IMR-90 (cell line): ENCODE measurements around the gene CTRB2. TPM values are rescaled to one million over a fixed set of nuclear protein-coding genes. Genes with fewer than 3 reads are reported as not detected.

Experiments
- ATAC-seq: fragments of 200-7000 bp; cut with Tn5 transposase; 2 replicates; pipeline ENCODE4 v1.9.1; 2020; ENCODE audit warnings: low read depth, mild to moderate bottlenecking, moderate library complexity
- BruUV-seq: library from RNA; stranded (reverse); fragments of 400-500 nt; replicated peaks from 2 replicates; lab custom pipeline; 2021; lab: Mats Ljungman, UMichigan
- CTCF ChIA-PET: fragments of 300-600 bp; formaldehyde crosslinking; extraction: SDS; loops from one replicate; lab custom pipeline; 2021; ENCODE audit warnings: antibody characterized with exemption; lab: Yijun Ruan, JAX
- POLR2A ChIA-PET: fragments of 300-600 bp; sonication (Branson Sonifier 250); formaldehyde crosslinking; loops from one replicate; lab custom pipeline; 2022; ENCODE audit warnings: antibody characterized with exemption; ENCODE audit not compliant: unreplicated experiment; lab: Charles Lee
- DNase-seq: peaks from one replicate; pipeline ENCODE4 v3.0.0; 2013
- H2AFZ ChIP-seq: replicated peaks from 2 replicates; pipeline ENCODE3; 2013; ENCODE audit warnings: low read length, mild to moderate bottlenecking; ENCODE audit not compliant: poor library complexity
- H2AK5ac ChIP-seq: 2 replicates; pipeline ENCODE4 v1.6.1; 2013; ENCODE audit warnings: low read depth, low read length, inconsistent platforms
- H2AK9ac ChIP-seq: replicated peaks from 2 replicates; pipeline ENCODE3; 2013; ENCODE audit warnings: mild to moderate bottlenecking, low read depth, low read length, moderate library complexity; ENCODE audit not compliant: poor library complexity
- H2BK120ac ChIP-seq: 2 replicates; pipeline ENCODE4 v1.6.1; 2013; ENCODE audit warnings: low read depth, low read length, inconsistent platforms
- H2BK15ac ChIP-seq: 3 replicates; pipeline ENCODE4 v1.6.1; 2013; ENCODE audit warnings: low read depth, low read length, inconsistent platforms
- H2BK20ac ChIP-seq: 2 replicates; pipeline ENCODE4 v1.6.1; 2013; ENCODE audit warnings: low read depth, mild to moderate bottlenecking, inconsistent platforms, low read length, moderate library complexity
- H2BK5ac ChIP-seq: 2 replicates; pipeline ENCODE4 v1.6.1; 2013; ENCODE audit warnings: mild to moderate bottlenecking, low read depth, low read length, inconsistent platforms; ENCODE audit not compliant: poor library complexity, severe bottlenecking
- H3K14ac ChIP-seq: replicated peaks from 2 replicates; pipeline ENCODE4 v1.6.1; 2013; ENCODE audit warnings: low read depth, low read length, inconsistent platforms
- H3K18ac ChIP-seq: 2 replicates; pipeline ENCODE4 v1.6.1; 2013; ENCODE audit warnings: low read depth, low read length, control low read depth
- H3K23ac ChIP-seq: 2 replicates; pipeline ENCODE4 v1.6.1; 2013; ENCODE audit warnings: low read depth, low read length, inconsistent platforms
- H3K27ac ChIP-seq: 2 replicates; pipeline ENCODE4 v1.5.1; 2013; ENCODE audit warnings: mild to moderate bottlenecking, control low read depth, low read length; ENCODE audit not compliant: insufficient read depth
- H3K27me3 ChIP-seq: 2 replicates; pipeline ENCODE4 v1.6.1; 2013; ENCODE audit warnings: low read length; ENCODE audit not compliant: control insufficient read depth, insufficient read depth
- H3K36me3 ChIP-seq: 2 replicates; pipeline ENCODE4 v1.6.1; 2013; ENCODE audit warnings: low read length, mixed read lengths; ENCODE audit not compliant: control insufficient read depth, insufficient read depth
- H3K4ac ChIP-seq: 2 replicates; pipeline ENCODE4 v1.6.1; 2013; ENCODE audit warnings: low read depth, low read length, inconsistent platforms
- H3K4me1 ChIP-seq: 2 replicates; pipeline ENCODE4 v1.6.1; 2013; ENCODE audit warnings: low read length, mixed read lengths; ENCODE audit not compliant: control insufficient read depth, insufficient read depth
- H3K4me2 ChIP-seq: 2 replicates; pipeline ENCODE4 v1.6.1; 2013; ENCODE audit warnings: low read depth, mild to moderate bottlenecking, control low read depth, low read length, moderate library complexity
- H3K4me3 ChIP-seq: 2 replicates; pipeline ENCODE4 v1.5.1; 2013; ENCODE audit warnings: low read depth, mild to moderate bottlenecking, control low read depth, low read length, moderate library complexity; ENCODE audit not compliant: insufficient read depth
- H3K56ac ChIP-seq: 2 replicates; pipeline ENCODE4 v1.6.1; 2013; ENCODE audit warnings: low read length, inconsistent platforms; ENCODE audit not compliant: insufficient read depth; ENCODE audit errors: extremely low read depth
- H3K79me1 ChIP-seq, 2 experiments: 2 replicates each; pipeline ENCODE4 v1.6.1; 2013; ENCODE audit warnings: low read length in 2 of 2, inconsistent platforms in 1 of 2, low read depth in 1 of 2
- H3K9ac ChIP-seq: 2 replicates; pipeline ENCODE4 v1.6.1; 2013; ENCODE audit warnings: low read depth, low read length, control low read depth
- H3K9me1 ChIP-seq: 2 replicates; pipeline ENCODE4 v1.6.1; 2013; ENCODE audit warnings: low read length, inconsistent platforms; ENCODE audit not compliant: insufficient read depth
- H3K9me3 ChIP-seq: 2 replicates; pipeline ENCODE4 v1.6.1; 2013; ENCODE audit warnings: low read length; ENCODE audit not compliant: control insufficient read depth, insufficient read depth
- H4K20me1 ChIP-seq: 2 replicates; pipeline ENCODE4 v1.6.1; 2013; ENCODE audit warnings: low read length, inconsistent platforms; ENCODE audit not compliant: insufficient read depth
- H4K5ac ChIP-seq: 2 replicates; pipeline ENCODE4 v1.6.1; 2013; ENCODE audit warnings: mild to moderate bottlenecking, low read depth, low read length, control low read depth
- H4K8ac ChIP-seq, 2 experiments: 2 replicates each; pipeline ENCODE4 v1.6.1; 2013; ENCODE audit warnings: low read depth in 2 of 2, low read length in 2 of 2, control low read depth in 1 of 2, inconsistent platforms in 1 of 2
- H4K91ac ChIP-seq: 2 replicates; pipeline ENCODE4 v1.6.1; 2013; ENCODE audit warnings: low read depth, low read length, inconsistent platforms; ENCODE audit not compliant: insufficient read depth
- BHLHE40 ChIP-seq: fragments of 150-350 bp; IDR thresholded peaks from 2 replicates; pipeline ENCODE4 v1.6.1; 2016; ENCODE audit warnings: mild to moderate bottlenecking, low read depth, low read length
- CHD1 ChIP-seq: IDR thresholded peaks from 2 replicates; pipeline ENCODE4 v1.6.1; 2012; ENCODE audit warnings: low read depth, low read length, improper control_type of control experiment
- FOS ChIP-seq: fragments of 150-350 bp; IDR thresholded peaks from 2 replicates; pipeline ENCODE4 v1.6.1; 2016; ENCODE audit warnings: low read depth, low read length
- MAFK ChIP-seq: IDR thresholded peaks from 2 replicates; pipeline ENCODE4 v1.6.1; 2012; ENCODE audit warnings: low read depth, low read length, improper control_type of control experiment
- MAZ ChIP-seq: IDR thresholded peaks from 2 replicates; pipeline ENCODE4 v1.6.1; 2012; ENCODE audit warnings: low read depth, mild to moderate bottlenecking, low read length, improper control_type of control experiment, moderate library complexity, borderline replicate concordance
- MXI1 ChIP-seq: IDR thresholded peaks from 2 replicates; pipeline ENCODE4 v1.6.1; 2012; ENCODE audit warnings: low read depth, mild to moderate bottlenecking, low read length, moderate library complexity, borderline replicate concordance
- POLR2A ChIP-seq: IDR thresholded peaks from 2 replicates; pipeline ENCODE4 v1.6.1; 2012; ENCODE audit warnings: mild to moderate bottlenecking, low read depth, low read length
- RFX5 ChIP-seq: IDR thresholded peaks from 2 replicates; pipeline ENCODE4 v1.8.0; 2012; ENCODE audit warnings: low read depth, mild to moderate bottlenecking, low read length, moderate library complexity
- WGBS, 2 experiments: methylation state at CpG; one replicate each; pipeline versions ENCODE4 v1.1.5 to v1.1.7; 2013; ENCODE audit warnings: missing lambda C conversion rate in 2 of 2; ENCODE audit not compliant: insufficient read length in 1 of 2; ENCODE audit errors: extremely low coverage in 2 of 2; 5-methylcytosine and 5-hydroxymethylcytosine counted together
- dilution Hi-C: fragments of 300-500 bp; cut with HindIII; formaldehyde crosslinking; loops from one replicate; pipeline ENCODE4 v1.14.3; 2018; ENCODE audit warnings: low sequenced_read_pairs; ENCODE audit not compliant: unreplicated experiment
- in situ Hi-C: fragments of 300-500 bp; cut with MboI; formaldehyde crosslinking; loops from 3 replicates; pipeline ENCODE4 v1.14.3; 2019; ENCODE audit warnings: low sequenced_read_pairs, inconsistent platforms, mixed read lengths
- intact Hi-C: fragments of 100-400 bp; cut with micrococcal nuclease; formaldehyde crosslinking; loops from 2 replicates; pipeline ENCODE4 v1.10.0; 2022
- polyA plus RNA-seq, 3 experiments: library from polyadenylated mRNA; depleted of rRNA; stranded (reverse); fragments of >200 nt; gene quantifications; 2 replicates each; pipeline ENCODE4 v1.2.3, GENCODE V29; 2012; ENCODE audit warnings: low replicate concordance in 1 of 3
- total RNA-seq: library from RNA; depleted of rRNA; stranded (reverse); fragments of >200 nt; gene quantifications from 2 replicates; pipeline ENCODE4 v1.2.3, GENCODE V29; 2012
- TF ChIP-seq, protein P1 (sequence below): fragments of 150-350 bp; IDR thresholded peaks from 2 replicates; pipeline ENCODE4 v1.6.1; 2017; ENCODE audit warnings: mild to moderate bottlenecking, antibody characterized with exemption, low read length, low read depth
- TF ChIP-seq, protein P2 (sequence below): conservative IDR thresholded peaks from 2 replicates; pipeline ENCODE4 v1.5.1; 2012; ENCODE audit warnings: mild to moderate bottlenecking, low read depth, low read length, improper control_type of control experiment

Gene CTRB2
- total and polyA plus RNA-seq, 2 of the 4 experiments (the other 2 are of a cell fraction): not detected

DNA sequence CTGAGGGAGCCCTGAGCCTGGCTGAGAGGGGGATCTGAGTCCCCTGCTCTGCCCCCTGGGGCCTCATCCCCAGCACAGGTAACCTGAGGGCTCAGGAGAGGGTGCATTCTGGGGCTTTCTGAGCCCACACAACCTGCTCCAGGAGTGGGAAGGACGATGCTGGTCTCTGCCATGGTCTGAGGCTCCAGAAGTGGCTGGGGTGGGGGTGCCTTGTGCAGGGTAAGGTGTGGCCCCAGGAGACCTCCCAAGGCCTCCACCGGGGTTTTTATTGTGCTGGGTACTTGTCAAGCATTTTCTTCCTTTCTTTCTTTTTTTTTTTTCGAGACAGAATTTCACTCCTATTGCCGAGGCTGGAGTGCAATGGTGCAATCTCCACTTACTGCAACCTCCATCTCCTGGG lies 12.1 kb upstream of the CTRB2 start:
- Histone ChIP-seq H3K27me3 (no peaks in the 10 kb centered on the region), H3K18ac (no peak overlapping the region), H2AFZ (no peak overlapping the region), H2AK5ac (no peak overlapping the region), H3K4me1 (no peaks in the 10 kb centered on the region), H3K4me3 (no peak overlapping the region), H2BK15ac (no peak overlapping the region), H3K27ac (no peak overlapping the region), H3K23ac (no peak overlapping the region), H2BK20ac (no peak overlapping the region), H2BK120ac (no peak overlapping the region), H4K5ac (no peak overlapping the region), H3K36me3 (no peaks in the 10 kb centered on the region), H3K9me3 (no peaks in the 10 kb centered on the region), H3K14ac (no peak overlapping the region), H4K91ac (no peak overlapping the region), H3K4me2 (no peak overlapping the region), H4K20me1 (no peaks in the 10 kb centered on the region), H2AK9ac (no peak overlapping the region), H3K9me1 (no peaks in the 10 kb centered on the region), H3K4ac (no peak overlapping the region), H3K79me1 (no peaks in the 10 kb centered on the region), H2BK5ac (no peak overlapping the region), H4K8ac (no peak overlapping the region), H3K9ac (no peak overlapping the region), H3K56ac (no peak overlapping the region)
- ATAC-seq: no peak
- no peak for TF ChIP-seq MAFK
- TF ChIP-seq CHD1: no peak
- TF ChIP-seq RFX5: no peak
- TF ChIP-seq BHLHE40: no peak
- TF ChIP-seq, protein P1, sequence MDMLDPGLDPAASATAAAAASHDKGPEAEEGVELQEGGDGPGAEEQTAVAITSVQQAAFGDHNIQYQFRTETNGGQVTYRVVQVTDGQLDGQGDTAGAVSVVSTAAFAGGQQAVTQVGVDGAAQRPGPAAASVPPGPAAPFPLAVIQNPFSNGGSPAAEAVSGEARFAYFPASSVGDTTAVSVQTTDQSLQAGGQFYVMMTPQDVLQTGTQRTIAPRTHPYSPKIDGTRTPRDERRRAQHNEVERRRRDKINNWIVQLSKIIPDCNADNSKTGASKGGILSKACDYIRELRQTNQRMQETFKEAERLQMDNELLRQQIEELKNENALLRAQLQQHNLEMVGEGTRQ: no peak
- no peak for TF ChIP-seq POLR2A
- no peak for TF ChIP-seq FOS
- TF ChIP-seq, protein P2, sequence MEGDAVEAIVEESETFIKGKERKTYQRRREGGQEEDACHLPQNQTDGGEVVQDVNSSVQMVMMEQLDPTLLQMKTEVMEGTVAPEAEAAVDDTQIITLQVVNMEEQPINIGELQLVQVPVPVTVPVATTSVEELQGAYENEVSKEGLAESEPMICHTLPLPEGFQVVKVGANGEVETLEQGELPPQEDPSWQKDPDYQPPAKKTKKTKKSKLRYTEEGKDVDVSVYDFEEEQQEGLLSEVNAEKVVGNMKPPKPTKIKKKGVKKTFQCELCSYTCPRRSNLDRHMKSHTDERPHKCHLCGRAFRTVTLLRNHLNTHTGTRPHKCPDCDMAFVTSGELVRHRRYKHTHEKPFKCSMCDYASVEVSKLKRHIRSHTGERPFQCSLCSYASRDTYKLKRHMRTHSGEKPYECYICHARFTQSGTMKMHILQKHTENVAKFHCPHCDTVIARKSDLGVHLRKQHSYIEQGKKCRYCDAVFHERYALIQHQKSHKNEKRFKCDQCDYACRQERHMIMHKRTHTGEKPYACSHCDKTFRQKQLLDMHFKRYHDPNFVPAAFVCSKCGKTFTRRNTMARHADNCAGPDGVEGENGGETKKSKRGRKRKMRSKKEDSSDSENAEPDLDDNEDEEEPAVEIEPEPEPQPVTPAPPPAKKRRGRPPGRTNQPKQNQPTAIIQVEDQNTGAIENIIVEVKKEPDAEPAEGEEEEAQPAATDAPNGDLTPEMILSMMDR: no peak
- TF ChIP-seq MXI1: no peak
- TF ChIP-seq MAZ: no peak
- 100% methylated on average over 1 of the region's 4 CpGs; no CpG with 5 or more reads in 1 of the 2 experiments for WGBS, 2 experiments
- POLR2A ChIA-PET: interaction anchor here (0.6 kb wide), 1 partner anchor 162 kb away, joined by 4 read pairs; no protein-coding TSS in a partner anchor
- dilution Hi-C loops: no loop called here
- CTCF ChIA-PET: interaction anchor here (0.5 kb wide), 1 partner anchor 19 kb away, joined by 3 read pairs; no protein-coding TSS in a partner anchor
- DNase-seq: no peak
- in situ Hi-C loops: loop anchor here (25.0 kb wide), 2 partner anchors 368 to 543 kb away; no protein-coding TSS in a partner anchor
- intact Hi-C loops: no loop called here
- BruUV-seq: no TSS peak
